GM18868 (cell line): ENCODE results near the gene FAM98C.
A peak's percentile ranks its signal among the peaks of the same experiment; 100 is the strongest.
"Not testable (repeated sequence)": the region's sequence is repeated elsewhere in the genome, so short reads cannot be mapped to it uniquely, and the experiment has no call there.

Source experiments
- ATAC-seq: cut with Tn5 transposase; IDR thresholded peaks from one replicate; pipeline ENCODE4 v1.9.1; 2021; ENCODE audit warnings: mild to moderate bottlenecking, moderate library complexity; ENCODE audit not compliant: unreplicated experiment

FAM98C gene

DNA sequence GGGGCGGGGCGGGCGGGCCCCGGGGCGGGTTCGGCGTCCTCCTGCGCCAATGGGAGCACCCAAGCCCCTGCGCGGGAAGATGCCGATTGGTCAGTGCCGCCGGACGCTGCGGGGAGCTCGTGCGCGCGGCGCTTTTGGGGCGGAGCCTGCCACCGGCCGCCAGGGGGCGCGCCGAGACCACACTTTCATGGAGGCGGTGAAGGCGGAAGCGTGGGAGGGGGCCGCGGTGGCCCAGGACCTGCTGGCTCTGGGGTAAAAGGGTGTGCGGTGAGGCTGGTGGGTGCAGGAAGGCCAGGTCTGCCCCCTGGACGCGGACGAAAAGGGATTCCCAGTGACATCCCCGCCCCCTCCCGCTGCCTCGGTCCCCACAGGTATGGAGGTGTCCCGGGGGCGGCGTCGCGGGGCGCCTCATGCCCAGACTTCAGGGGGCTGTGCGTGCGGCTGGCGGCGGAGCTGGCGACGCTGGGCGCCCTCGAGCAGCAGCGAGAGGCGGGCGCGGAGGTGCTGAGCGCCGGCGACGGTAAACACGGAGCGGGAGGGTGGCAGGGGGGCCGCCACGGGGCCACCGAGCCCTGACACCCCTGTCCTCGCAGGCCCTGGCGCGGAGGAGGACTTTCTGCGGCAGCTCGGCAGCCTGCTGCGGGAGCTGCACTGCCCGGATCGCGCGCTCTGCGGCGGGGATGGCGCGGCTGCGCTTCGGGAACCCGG lies at the start of gene FAM98C:
TSS of gene FAM98C (plus strand) at position 127 of the 708 bp plus-strand sequence. CDS start at position 188, 61 bp downstream.
- peak; percentile 89 for ATAC-seq

DNA sequence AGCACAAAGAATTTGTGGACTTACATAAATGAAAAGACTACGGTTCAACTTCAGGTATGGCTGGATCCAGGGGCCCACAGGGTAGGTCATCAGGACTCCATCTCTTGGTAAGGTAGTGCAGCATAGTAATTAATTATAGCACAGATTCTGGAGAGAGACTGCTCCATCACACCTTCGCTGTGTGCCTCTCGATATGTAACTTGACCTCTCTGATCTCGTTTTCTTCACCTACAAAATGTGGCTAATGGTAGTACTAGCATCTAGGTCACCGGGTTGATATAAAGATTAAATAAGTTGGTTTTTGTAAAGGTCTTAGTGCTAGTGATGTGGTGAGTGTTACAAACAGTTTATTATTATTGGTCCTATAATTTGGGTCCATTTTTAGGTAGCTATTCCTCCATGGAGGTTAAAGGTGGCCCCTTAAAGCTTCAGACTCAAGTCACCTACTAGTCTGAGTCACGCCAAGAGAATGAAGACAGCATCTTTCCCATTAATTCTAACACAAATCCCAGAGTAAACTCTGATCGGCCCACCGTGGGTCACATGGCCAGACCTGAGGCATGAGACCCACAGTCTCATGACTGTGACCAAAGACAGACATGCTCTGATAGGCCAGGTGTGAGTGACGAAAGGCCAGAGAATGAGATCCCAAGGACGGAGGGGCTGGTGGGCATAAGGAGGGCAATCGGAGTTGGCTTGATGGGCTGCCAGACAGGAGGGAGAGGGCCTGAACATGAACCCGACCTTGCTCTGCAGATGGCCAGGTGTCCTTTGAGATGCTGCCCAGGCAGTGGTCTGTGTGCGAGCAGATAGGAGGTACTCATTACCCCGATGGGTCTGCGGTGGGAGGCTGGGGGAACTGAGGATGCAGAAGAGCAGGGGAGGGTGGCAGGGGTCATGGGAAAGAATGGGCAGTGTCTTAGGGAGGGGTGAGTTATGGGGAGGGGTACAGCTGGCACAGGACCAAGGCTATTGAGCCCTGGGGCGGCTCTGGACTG lies 46.9 kb upstream of the FAM98C start:
- ATAC-seq, result no peak

DNA sequence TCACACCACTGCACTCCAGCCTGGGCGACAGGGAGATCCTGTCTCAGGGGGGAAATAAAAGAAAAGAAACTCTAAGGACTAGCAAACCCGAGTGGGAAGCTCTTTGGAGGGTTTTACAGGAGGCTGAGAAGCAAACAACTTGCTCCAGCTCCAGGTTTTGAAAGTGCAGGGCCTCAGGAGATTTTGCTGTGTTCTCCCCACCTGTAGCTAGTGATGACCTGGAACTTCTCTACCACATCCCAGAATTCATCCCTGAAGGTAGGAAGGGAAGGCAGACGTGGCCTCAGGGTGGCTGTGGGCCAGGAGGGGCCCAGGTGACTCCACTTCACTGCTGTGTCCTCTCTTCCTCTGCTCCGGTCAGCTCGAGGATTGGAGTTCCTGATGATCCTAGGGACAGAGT lies 44.8 kb upstream of the FAM98C start:
- no peak for ATAC-seq

DNA sequence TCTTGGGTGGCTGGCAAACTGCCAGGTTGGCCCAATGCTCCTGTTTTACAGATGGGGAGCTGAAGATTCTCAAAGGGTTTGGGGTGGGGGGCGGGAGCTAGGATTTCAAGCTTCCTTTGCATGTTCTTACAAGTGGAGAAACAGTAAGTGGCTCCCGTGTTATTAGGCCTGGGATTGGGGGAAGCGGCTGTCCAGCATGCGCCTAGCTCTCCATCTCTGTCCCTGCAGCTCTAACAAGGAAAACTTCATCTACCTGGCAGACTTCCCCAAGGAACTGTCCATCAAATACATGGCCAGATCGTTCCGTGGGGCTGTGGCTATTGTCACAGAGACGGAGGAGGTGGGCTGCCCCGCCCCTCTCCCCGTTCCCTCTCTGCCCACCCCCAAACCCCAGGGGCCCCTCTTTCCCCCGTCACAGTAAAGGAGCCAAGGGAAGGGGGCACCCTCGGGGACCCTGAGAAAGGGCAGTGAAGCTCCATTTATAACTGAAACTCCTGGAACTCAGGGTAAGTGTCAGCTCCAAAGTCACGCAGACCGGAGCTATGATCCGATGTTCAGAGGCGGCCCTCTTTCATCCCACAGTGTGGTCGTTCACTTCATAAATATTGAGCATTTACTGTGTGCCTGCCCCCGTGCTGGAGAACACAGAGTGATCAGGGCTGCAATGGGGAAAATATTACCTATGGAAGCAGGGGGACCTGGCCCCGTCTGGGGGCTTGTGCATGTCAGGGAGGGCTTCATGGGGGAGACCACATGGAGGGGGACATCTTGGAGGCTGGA lies 43.5 kb upstream of the FAM98C start:
- ATAC-seq, result no peak

DNA sequence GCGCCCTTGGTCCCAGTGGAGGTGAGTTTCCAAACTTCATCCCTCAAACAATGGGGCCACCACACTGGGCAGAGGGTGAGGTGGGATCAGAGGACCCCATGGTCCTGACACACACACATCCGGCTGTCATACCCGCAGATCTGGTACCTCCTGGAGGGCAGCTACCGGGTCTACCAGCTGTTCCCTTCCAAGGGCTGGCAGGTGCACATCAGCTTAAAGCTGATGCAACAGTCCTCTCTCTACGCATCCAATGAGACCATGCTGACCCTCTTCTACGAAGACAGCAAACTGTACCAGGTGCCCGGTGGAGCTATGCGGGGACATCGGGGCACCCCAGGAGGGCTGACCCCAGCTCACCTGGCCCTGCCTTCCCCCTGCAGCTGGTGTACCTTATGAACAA lies 42.5 kb upstream of the FAM98C start:
- ATAC-seq, result no peak

DNA sequence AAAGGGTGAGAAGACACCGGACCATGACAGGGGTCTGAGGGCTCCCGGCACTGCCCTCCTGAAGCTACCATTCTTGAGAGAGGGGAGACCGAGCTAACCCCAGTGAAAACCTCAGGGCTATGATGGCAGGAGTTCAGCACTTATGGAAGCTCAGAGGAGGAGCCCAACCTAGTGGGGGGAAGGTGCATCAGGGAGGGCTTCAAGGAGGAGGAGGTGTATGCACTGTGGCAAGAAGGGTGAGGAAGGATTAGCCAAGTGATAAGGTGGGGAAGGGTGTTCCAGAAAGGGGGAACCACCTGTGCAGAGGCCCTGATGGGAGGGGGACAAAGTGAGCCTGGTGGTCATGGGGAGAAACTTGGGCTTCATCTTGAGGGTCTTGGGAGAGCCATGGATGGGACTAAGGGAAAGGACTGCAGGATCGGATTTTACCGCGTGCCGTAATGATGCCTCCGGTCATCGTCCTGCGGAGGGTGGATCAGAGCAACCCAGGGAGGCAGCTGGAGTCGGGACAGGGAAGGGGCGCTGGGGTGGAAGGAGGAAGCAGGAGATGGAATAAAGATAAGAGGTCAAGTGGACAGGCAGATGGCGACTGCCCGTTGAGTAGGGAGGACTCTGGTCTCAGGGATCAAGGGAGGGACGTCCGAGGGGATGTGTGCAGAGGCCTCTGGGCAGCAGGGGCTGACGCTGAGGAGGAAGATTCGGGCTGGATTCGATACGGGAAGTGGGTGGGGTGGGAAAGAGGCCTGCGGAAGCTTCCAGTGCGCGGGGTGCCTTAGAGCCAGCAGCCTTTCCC lies 41.9 kb upstream of the FAM98C start:
- ATAC-seq, result no peak

DNA sequence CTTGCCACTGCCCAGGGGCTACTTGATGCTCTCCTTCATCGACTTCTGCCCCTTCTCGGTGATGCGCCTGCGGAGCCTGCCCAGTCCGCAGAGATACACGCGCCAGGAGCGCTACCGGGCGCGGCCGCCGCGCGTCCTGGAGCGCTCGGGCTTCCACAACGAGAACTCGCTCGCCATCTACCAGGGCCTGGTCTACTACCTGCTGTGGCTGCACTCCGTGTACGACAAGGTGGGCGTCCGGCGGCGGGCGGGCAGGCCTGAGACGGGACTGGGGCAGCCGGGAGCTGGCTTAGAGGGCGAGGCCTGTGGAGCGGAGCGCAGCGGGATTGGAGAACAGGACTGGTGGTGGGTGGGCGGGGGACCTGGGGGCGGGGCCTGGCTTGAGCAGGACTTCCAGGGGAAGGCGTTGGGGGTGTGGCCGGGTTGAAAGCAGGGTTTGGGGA lies 41.2 kb upstream of the FAM98C start:
- ATAC-seq, result no peak

DNA sequence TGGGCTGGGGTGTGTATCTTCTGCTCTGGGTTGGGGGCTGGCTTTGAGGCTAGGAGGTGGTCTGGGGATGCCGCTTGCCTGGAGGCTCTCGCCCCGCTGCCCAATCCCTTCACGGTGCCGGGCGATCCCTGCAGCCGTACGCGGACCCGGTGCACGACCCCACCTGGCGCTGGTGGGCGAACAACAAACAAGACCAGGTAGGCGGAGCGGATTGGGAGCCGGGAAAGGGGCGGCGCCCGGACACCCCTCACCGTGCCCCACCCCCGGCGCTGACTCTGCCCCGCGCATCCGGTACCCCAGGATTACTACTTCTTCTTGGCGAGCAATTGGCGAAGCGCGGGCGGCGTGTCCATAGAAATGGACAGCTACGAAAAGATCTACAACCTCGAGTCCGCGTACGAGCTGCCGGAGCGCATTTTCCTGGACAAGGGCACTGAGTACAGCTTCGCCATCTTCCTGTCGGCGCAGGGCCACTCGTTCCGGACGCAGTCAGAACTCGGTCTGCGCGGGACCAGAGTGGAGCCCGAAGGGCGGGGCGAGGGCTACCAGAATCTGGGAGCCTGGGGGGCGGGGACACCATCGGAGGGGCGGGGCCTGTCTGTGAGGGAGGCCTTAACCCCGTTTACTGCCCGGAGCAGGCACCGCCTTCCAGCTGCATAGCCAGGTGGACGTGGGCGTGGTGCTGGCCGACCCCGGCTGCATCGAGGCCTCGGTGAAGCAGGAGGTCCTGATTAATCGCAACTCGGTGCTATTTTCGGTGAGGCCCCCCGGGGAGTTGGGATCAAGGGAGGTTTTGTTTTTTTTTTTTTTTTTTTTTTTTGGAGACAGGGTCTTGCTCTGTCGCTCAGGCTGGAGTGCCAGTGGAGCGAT lies 40.6 kb upstream of the FAM98C start:
- no peak for ATAC-seq

DNA sequence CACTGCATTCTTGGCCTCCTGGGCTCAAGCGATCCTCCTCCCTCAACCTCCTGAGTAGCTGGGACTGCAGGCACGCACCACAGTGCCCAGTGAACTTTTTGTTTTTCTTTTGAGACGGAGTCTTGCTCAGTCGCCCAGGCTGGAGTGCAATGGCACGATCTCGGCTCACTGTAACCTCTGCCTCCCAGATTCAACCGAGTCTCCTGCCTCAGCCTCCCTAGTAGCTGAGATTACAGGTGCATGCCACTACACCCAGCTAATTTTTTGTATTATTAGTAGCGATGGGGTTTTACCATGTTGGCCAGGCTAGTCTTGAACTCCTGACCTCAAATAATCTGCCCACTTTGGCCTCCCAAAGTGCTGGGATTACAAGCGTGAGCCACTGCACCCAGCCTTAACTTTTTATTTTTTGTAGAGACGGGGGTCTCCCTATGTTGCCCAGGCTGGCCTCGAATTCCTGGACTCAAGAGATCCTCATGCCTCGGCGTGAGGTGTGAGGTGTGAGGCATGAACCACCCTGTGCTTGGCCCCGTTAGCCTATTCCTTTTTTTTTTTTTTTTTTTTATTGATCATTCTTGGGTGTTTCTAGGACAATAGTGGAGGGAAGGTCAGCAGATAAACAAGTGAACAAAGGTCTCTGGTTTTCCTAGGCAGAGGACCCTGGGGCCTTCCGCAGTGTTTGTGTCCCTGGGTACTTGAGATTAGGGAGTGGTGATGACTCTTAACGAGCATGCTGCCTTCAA lies 39.8 kb upstream of the FAM98C start:
- not testable (repeated sequence) for ATAC-seq

DNA sequence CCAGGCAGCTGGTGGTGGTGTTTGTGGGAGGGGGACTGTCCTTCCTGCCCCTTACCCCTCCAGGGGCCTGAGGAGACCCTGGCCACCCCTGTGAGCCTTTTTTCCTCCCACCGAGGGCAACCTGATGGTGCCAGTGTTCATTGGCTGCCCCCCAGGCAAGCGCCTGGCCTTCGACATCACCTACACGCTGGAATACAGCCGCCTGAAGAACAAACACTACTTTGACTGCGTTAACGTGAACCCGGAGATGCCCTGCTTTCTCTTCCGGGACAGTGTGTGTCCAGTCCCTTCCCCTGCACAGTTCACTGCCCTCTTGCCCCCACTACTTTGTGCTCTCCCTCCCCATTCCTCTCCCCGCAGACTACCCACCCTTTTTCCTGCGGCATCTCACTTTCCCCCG lies 35.9 kb upstream of the FAM98C start:
- ATAC-seq, result no peak

DNA sequence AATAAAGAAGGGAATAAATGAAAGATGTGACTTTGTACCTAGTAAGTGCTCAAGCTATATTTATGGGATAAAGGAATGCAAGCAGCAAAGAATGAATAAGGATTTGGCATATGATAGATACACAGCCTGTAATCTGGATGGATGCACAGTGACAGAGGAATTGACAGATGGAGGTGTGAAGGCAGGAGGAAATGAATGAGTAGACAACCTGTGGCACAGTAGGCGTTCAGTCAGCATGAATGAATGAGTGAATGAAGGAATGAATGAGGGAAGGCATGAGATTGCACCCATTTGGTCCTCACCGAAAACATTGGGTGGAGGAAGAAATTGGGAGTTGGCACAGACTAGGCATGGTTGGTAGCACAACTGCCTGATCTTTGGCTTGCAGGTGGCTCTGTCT lies 33.3 kb upstream of the FAM98C start:
- ATAC-seq, result no peak

DNA sequence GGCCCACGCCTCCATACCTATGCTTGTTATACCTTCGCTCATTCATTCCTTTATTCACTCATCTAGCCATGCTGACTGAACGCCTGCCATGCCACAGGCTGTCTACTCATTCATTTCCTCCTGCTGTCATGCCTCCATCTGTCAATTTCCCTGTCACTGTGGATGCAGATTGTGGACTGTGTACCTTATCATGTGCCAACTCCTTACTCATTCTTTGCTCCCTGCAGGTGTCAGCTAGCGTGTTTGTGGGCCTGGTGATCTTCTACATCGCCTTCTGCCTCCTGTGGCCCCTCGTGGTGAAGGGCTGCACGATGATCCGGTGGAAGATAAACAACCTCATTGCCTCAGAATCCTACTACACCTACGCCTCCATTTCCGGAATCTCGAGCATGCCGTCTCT lies 32.6 kb upstream of the FAM98C start:
- ATAC-seq, result no peak

DNA sequence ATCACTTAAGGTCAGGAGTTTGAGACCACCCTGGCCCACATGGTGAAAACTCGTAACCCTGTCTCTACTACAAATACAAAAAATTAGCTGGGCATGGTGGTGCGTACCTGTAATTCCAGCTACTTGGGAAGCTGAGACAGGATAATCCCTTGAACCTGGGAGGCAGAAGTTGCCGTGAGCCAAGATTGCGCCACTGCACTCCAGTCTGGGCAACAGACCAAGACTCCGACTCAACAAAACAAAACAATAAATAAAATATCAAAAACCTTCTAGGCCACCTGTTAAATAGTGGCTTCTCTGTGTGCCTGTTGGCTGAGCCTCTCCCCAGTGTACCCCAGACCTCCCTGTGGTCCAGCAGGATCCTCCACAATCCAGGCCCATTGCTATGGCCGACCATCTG lies 31.8 kb upstream of the FAM98C start:
- no peak for ATAC-seq

DNA sequence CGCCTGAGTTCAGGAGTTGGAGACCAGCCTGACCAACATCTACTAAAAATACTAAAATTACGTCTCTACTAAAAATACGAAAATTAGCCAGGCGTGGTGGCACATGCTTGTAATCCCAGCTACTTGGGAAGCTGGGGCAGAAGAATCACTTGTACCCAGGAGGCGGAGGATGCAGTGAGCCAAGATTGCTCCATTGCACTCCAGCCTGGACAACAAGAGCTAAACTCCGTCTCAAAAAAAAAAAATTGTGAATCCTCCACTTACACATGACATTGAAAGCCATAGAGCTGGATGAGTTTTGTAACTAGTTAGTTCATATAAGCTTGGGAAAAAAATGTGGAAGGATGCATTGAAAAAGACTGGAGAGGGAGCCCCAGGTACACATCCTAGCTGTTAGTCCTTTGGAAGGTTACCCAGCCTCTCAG lies 29.0 kb upstream of the FAM98C start:
- ATAC-seq, result no peak

DNA sequence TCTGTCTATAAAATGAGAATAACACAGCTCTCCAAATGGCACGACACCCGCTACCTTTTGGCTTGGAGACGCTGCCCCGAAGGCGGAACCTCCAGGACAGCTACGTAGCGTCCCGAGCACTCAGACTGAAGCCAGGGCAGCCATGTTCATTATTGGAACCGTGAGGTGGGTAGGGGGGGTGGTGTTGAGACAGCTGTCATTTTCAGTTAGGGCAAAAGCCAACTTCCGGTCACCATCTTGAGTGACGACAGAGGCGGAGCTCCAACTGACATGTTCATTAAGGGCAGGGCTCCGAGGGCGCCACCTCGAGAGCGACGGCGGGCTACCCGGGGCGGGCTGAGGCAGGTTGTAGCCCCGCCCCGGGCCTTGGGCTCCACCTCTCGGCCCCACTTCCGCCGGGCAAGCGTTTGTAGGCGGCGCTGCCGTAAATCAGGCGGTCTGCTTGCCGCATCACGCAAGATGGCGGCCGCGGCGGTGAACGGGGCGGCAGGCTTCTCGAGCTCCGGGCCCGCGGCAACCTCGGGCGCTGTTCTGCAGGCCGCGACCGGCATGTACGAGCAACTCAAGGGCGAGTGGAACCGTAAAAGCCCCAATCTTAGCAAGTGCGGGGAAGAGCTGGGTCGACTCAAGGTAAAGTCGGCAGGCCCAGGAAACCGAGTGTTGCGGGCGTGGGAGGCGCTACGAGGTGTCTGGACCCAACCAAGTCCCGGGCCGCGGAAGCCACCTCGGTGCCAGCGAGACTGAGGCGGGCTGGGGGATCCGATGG lies 28.4 kb upstream of the FAM98C start, which contains the start of gene PSMD8:
TSS of gene PSMD8 (plus strand) at position 240 of the 766 bp plus-strand sequence. CDS start at position 271, 31 bp downstream.
- ATAC-seq, result peak; percentile 95

DNA sequence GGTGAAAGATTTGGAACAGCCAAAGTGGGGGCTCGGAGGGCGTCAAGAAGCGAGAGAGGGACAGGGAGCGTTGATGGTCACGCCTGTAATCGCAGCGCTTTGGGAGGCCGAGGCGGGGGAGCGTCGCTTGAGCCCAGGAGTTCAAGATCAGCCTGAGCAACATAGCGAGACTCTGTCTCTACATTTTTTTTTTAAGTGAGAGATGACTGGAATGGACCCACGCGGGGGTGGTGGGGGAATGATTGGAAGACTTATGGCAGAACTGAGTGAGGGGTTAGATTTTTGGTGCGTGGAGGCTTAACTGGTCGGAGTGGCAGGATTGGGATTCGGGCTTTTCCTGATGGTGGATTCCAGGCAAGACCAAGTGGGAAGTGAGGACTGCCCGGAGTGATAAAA lies 27.8 kb upstream of the FAM98C start:
- ATAC-seq, result no peak

DNA sequence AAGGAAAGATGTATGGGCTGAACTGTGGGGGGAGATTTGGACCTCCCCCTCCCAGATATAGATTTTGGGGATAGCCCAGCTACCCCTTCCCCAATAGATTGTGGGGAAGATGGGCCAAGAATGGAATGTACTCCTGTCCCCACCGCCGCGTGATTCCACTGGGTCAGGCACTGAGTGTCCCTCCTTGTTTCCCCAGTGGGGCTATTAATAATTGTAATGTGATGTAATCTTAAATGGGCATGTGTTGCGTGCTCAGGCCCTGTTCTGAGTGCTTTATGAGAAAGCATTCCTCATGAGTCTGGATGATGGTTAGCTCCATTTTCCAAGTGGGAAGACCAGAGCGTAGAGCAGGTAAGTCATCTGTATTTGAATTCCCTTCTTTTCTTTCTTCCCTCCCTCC lies 27.1 kb upstream of the FAM98C start:
- no peak for ATAC-seq

DNA sequence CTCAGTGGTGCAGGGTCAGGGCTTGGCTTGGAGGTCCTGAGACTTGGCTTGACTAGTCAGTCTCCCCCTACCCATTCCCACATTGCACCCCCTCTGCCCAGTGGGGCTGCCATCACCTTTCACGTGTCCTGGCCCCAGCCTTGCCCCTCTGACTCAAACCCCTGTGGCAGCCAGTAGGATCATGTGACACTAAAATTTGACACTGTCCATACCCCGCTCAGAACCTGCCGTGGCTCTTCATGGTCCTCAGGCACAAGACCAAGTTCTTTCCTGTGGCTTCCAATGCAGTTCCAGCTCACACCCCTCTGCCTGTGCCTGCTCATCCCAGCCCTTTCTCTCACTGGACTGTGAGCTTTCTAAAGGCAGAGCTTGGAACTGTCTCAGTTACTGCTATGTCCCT lies 26.3 kb upstream of the FAM98C start:
- no peak for ATAC-seq
